Heart left ventricle (tissue), 13 donors: ENCODE results near the gene LRGUK.

Experiments used
- CTCF ChIP-seq, 12 donors: fragments of 200-600 bp; sonication (generic) in 4 of 12; IDR thresholded peaks; one replicate each; pipeline versions ENCODE4 v1.5.0 to v1.8.0; 2018 to 2022; ENCODE audit warnings: antibody characterized with exemption in 12 of 12, mild to moderate bottlenecking in 5 of 12
- POLR2A ChIP-seq, 2 donors: fragments of 450-650 bp; IDR thresholded peaks; one replicate each; pipeline ENCODE4 v1.6.1; 2017; ENCODE audit warnings: antibody characterized with exemption in 2 of 2, mild to moderate bottlenecking in 2 of 2, moderate library complexity in 2 of 2
- donor health status: ischemic (EF 13 %, LVEDD 7.1; RV severe dilation, severe dysfunction).
- donor health status: DM: no; HTN: yes; CAD: no.
- donor health status: DM: no; HTN: no; CAD: no.
- donor health status: ischemic (EF 25% LVEDD 6.9; RV normal size, moderate dysfunction).
- donor health status: ischemic (EF 25% LVEDD 5.7; RV mildly dilated, moderate dysfunction).
- donor health status: ischemic (EF 35%, LVEDD 5.7; RV mildly dilated, moderate dysfunction).
- donor health status: nonischemic (EF 11% LVEDD 7.7; RV severe dilation, severe dysfunction).
- donor health status: DM: yes; HTN: yes; CAD: no.
- donor health status: PGD.
- donor health status: ischemic (EF 29% LVEDD 5.4; RV normal size, mild dysfunction).
- donor health status: nonischemic (EF 23%, LVEDD 6.1; RV moderate dilation, normal function).

GRCh38 chr7:134167841-134168240 is 40.7 kb downstream of the LRGUK start:
- no peak for TF ChIP-seq POLR2A (IDR thresholded peaks at IDR 0.05)
- no peak for TF ChIP-seq CTCF (IDR thresholded peaks at IDR 0.05)
